Stimulated activated CD4-positive, alpha-beta T cell treated with anti-CD3 and anti-CD28 coated beads, Interleukin-1b, Interleukin-23, amount 100 ng/mL, for 48 hours (primary cell): ENCODE data around the gene IL13RA2.

Source experiments
- DNase-seq: peaks from one replicate; pipeline ENCODE4 v3.0.0-alpha.2; 2020

The IL13RA2 gene

GRCh38 chrX:114985967-114986592 lies 31.3 kb downstream of the IL13RA2 start:
- no peak for DNase-seq

GRCh38 chrX:114976292-114976691 lies 41.1 kb downstream of the IL13RA2 start:
- DNase-seq = no peak

- DNase-seq = no peak
Observed at GRCh38 chrX:114973013-114973412, 44.4 kb downstream of the IL13RA2 start.

- no peak for DNase-seq
Observed at GRCh38 chrX:114970806-114971205, 46.6 kb downstream of the IL13RA2 start.

GRCh38 chrX:114964374-114964773 lies 53.0 kb downstream of the IL13RA2 start:
- no peak for DNase-seq

- no peak for DNase-seq
Observed at GRCh38 chrX:114962209-114962608, 55.2 kb downstream of the IL13RA2 start.

- DNase-seq = no peak
Observed at GRCh38 chrX:114959729-114960128, 57.7 kb downstream of the IL13RA2 start.
